Muscle layer of colon (tissue), 2 donors: ENCODE data around the gene FARP1.

Experiments used
- H3K27ac ChIP-seq: one replicate; pipeline ENCODE4 v1.7.0; 2013; ENCODE audit warnings: low read depth, mild to moderate bottlenecking, low read length, moderate library complexity
- H3K27me3 ChIP-seq, 2 donors: one replicate each; pipeline ENCODE4 v1.7.0; 2013; ENCODE audit warnings: low read length in 2 of 2, mild to moderate bottlenecking in 2 of 2; ENCODE audit not compliant: insufficient read depth in 2 of 2, control insufficient read depth in 1 of 2
- H3K36me3 ChIP-seq: one replicate; pipeline ENCODE4 v1.7.0; 2013; ENCODE audit warnings: mild to moderate bottlenecking, low read length; ENCODE audit not compliant: insufficient read depth
- H3K4me1 ChIP-seq: one replicate; pipeline ENCODE4 v1.7.0; 2013; ENCODE audit warnings: mild to moderate bottlenecking, low read length; ENCODE audit not compliant: insufficient read depth
- H3K4me3 ChIP-seq, 2 donors: one replicate each; pipeline ENCODE4 v1.7.0; 2013; ENCODE audit warnings: low read length in 2 of 2, low read depth in 1 of 2, mild to moderate bottlenecking in 1 of 2, moderate library complexity in 1 of 2
- H3K9ac ChIP-seq: one replicate; pipeline ENCODE4 v1.7.0; 2013; ENCODE audit warnings: low read length
- H3K9me3 ChIP-seq: one replicate; pipeline ENCODE4 v1.7.0; 2013; ENCODE audit warnings: mild to moderate bottlenecking, low read length
- donor health status: abdominal sarcoma.
- donor health status: Adenocarcinoma of cecum.

FARP1 gene

GRCh38 chr13:98439126-98439828 is 296.4 kb downstream of the FARP1 start:
- no peak overlapping the region for H3K4me3 ChIP-seq
- no peaks in the 10 kb centered on the region for H3K9me3 ChIP-seq
- no peak overlapping the region for H3K27ac ChIP-seq
- H3K36me3 ChIP-seq = peaks cover 15% of the 10 kb centered on the region
- no peaks in the 10 kb centered on the region for H3K27me3 ChIP-seq
- no peaks in the 10 kb centered on the region for H3K4me1 ChIP-seq
- H3K9ac ChIP-seq = no peak overlapping the region

GRCh38 chr13:98439896-98440295 is 297.0 kb downstream of the FARP1 start:
- H3K27me3 ChIP-seq = no peaks in the 10 kb centered on the region
- H3K36me3 ChIP-seq = peaks cover 15% of the 10 kb centered on the region
- no peaks in the 10 kb centered on the region for H3K4me1 ChIP-seq
- H3K9me3 ChIP-seq = no peaks in the 10 kb centered on the region
- H3K4me3 ChIP-seq = no peak overlapping the region
- H3K27ac ChIP-seq = no peak overlapping the region
- no peak overlapping the region for H3K9ac ChIP-seq

- Histone ChIP-seq H3K4me1 (no peaks in the 10 kb centered on the region), H3K36me3 (peaks cover 15% of the 10 kb centered on the region), H3K27ac (no peak overlapping the region), H3K4me3 (no peak overlapping the region), H3K9ac (no peak overlapping the region), H3K27me3 (no peaks in the 10 kb centered on the region), H3K9me3 (no peaks in the 10 kb centered on the region)
Measured at GRCh38 chr13:98440390-98441055, 297.6 kb downstream of the FARP1 start.

GRCh38 chr13:98441056-98441676 is 298.3 kb downstream of the FARP1 start:
- peaks cover 17% of the 10 kb centered on the region for H3K36me3 ChIP-seq
- H3K4me3 ChIP-seq = no peak overlapping the region
- H3K4me1 ChIP-seq = no peaks in the 10 kb centered on the region
- H3K27me3 ChIP-seq = no peaks in the 10 kb centered on the region
- H3K27ac ChIP-seq = no peak overlapping the region
- H3K9me3 ChIP-seq = no peaks in the 10 kb centered on the region
- no peak overlapping the region for H3K9ac ChIP-seq

GRCh38 chr13:98442391-98443230 is 299.7 kb downstream of the FARP1 start:
- Histone ChIP-seq H3K4me1 (no peaks in the 10 kb centered on the region), H3K27ac (no peak overlapping the region), H3K36me3 (peaks cover 25% of the 10 kb centered on the region), H3K9me3 (no peaks in the 10 kb centered on the region), H3K27me3 (no peaks in the 10 kb centered on the region), H3K9ac (no peak overlapping the region), H3K4me3 (no peak overlapping the region)

GRCh38 chr13:98443329-98443728 is 300.4 kb downstream of the FARP1 start:
- Histone ChIP-seq H3K9me3 (no peaks in the 10 kb centered on the region), H3K36me3 (peaks cover 32% of the 10 kb centered on the region), H3K27ac (no peak overlapping the region), H3K9ac (no peak overlapping the region), H3K4me1 (peaks cover 3% of the 10 kb centered on the region), H3K27me3 (no peaks in the 10 kb centered on the region), H3K4me3 (no peak overlapping the region)

GRCh38 chr13:98443800-98444325 is 301.0 kb downstream of the FARP1 start:
- no peaks in the 10 kb centered on the region for H3K9me3 ChIP-seq
- peaks cover 36% of the 10 kb centered on the region for H3K36me3 ChIP-seq
- peaks cover 7% of the 10 kb centered on the region for H3K4me1 ChIP-seq
- no peak overlapping the region for H3K9ac ChIP-seq
- no peaks in the 10 kb centered on the region for H3K27me3 ChIP-seq
- no peak overlapping the region for H3K4me3 ChIP-seq
- H3K27ac ChIP-seq = no peak overlapping the region

- Histone ChIP-seq H3K27me3 (no peaks in the 10 kb centered on the region), H3K4me3 (no peak overlapping the region), H3K9me3 (no peaks in the 10 kb centered on the region), H3K9ac (no peak overlapping the region), H3K27ac (no peak overlapping the region), H3K4me1 (peaks cover 12% of the 10 kb centered on the region), H3K36me3 (peaks cover 41% of the 10 kb centered on the region)
Measured at GRCh38 chr13:98444381-98444780, 301.5 kb downstream of the FARP1 start.

GRCh38 chr13:98445340-98446233 is 302.7 kb downstream of the FARP1 start:
- Histone ChIP-seq H3K4me3 (no peak overlapping the region), H3K9me3 (no peaks in the 10 kb centered on the region), H3K4me1 (peaks cover 24% of the 10 kb centered on the region), H3K9ac (no peak overlapping the region), H3K27ac (peak overlapping the region; percentile 19), H3K36me3 (peaks cover 38% of the 10 kb centered on the region), H3K27me3 (no peaks in the 10 kb centered on the region)

- no peak overlapping the region for H3K9ac ChIP-seq
- H3K9me3 ChIP-seq = no peaks in the 10 kb centered on the region
- no peaks in the 10 kb centered on the region for H3K27me3 ChIP-seq
- H3K4me1 ChIP-seq = peaks cover 31% of the 10 kb centered on the region
- peaks cover 34% of the 10 kb centered on the region for H3K36me3 ChIP-seq
- H3K4me3 ChIP-seq = no peak overlapping the region
- H3K27ac ChIP-seq = peak overlapping the region; percentile 19
Measured at GRCh38 chr13:98446234-98446621, 303.3 kb downstream of the FARP1 start.
